ENCODE data around the gene SKAP2. TPM values are rescaled to one million over a fixed set of nuclear protein-coding genes. Genes with fewer than 3 reads are reported as not detected.

SKAP2 gene
- total RNA-seq, 4 donors from 2014 or later = 27.5 to 45.2 (median 31.9) TPM

DNA sequence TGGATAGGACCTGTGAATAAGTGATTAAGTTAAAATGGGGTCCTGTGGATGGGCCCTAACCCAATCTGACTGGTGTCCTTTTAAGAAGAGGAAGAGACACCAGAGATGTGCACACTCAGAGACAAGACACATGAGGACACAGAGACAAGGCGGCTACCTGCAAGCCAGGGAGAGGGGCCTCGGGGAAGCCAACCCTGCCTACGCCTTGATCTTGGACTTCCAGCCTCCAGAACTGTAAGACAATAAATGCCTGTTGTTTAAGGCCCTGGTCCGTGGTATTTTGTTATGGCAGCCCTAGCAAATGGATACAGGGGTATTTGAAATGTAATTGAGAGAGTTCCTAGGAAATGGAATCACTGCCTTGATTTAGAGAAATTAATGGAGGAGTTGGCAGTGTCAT is 225.3 kb downstream of the SKAP2 start:
- TF ChIP-seq, protein P1, sequence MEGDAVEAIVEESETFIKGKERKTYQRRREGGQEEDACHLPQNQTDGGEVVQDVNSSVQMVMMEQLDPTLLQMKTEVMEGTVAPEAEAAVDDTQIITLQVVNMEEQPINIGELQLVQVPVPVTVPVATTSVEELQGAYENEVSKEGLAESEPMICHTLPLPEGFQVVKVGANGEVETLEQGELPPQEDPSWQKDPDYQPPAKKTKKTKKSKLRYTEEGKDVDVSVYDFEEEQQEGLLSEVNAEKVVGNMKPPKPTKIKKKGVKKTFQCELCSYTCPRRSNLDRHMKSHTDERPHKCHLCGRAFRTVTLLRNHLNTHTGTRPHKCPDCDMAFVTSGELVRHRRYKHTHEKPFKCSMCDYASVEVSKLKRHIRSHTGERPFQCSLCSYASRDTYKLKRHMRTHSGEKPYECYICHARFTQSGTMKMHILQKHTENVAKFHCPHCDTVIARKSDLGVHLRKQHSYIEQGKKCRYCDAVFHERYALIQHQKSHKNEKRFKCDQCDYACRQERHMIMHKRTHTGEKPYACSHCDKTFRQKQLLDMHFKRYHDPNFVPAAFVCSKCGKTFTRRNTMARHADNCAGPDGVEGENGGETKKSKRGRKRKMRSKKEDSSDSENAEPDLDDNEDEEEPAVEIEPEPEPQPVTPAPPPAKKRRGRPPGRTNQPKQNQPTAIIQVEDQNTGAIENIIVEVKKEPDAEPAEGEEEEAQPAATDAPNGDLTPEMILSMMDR (IDR thresholded peaks at IDR 0.05; ENCODE audit: low read depth) = no peak

DNA sequence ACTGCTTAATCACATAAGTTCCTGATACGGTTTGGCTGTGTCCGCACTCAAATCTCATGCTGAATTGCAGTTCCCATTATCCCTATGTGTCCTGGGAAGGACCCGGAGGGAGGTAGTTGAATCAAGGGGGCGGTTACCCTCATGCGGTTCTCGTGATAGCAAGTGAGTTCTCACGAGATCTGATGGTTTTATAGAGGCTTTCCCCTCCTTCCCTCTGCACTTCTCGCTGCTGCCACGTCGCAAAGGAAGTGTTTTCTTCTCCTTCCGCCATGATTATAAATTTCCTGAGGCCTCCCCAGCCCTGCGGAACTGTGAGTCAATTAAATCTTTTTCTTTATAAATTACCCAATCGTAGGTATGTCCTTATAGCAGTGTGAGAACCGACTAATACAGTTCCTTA is 226.2 kb downstream of the SKAP2 start:
- TF ChIP-seq, protein P1 (IDR thresholded peaks at IDR 0.05; ENCODE audit: low read depth) = no peak

DNA sequence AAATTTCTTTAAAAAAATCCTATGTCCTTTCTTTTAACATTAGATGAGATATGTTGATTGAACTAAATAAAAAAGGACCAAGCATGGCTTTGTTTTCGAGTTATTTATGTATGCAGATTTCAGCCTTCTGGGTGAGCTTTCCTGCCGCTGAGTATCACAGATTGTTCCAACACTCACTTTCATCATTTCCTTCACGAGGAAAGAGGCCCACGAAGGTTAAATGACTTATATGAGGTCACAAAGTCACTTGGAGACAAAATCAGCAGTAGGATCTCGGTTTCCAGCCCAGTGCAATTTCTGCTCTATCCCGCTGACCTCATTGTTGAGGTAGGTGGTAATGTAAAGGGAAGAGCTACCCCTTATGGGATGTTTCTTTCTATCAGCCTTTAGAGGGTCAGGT is 226.8 kb downstream of the SKAP2 start:
- TF ChIP-seq, protein P1 (IDR thresholded peaks at IDR 0.05; ENCODE audit: low read depth) = no peak

DNA sequence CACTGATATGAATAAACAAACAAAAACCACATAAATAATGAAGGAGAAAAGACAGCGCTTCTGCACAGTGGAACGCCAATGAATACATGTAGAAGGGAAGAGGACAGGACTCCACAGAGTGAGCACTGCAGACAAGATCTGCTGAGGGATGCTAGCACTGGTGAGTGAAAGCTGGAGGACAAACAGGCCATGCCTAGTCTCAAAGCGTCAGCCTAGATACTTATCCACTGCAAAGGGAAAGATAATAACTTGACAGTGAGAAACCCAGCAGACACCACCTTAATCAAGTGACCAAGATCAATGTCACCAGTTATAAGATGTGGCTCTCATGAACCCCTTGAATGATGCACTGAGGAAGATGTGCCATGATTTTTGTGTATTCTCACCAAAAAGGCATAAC is 227.6 kb downstream of the SKAP2 start:
- TF ChIP-seq, protein P1 (IDR thresholded peaks at IDR 0.05; ENCODE audit: low read depth) = no peak

DNA sequence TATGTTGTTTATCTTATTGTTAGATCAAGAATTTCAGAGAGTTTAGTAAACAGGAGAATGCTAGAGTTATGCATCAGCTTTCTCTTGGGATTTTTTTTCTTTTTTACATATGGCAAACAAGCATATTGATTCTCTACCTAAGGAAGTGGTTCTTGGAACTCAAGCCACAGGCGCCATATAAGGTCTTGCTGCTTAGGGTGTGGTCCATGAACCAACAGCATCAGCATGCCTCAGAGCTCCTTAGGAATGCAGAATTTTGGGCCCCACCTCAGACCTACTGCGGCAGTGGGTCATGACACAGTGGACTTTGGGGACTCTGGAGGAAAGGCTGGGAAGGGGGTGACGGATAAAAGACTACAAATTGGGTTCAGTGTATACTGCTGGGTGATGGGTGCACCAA is 230.8 kb downstream of the SKAP2 start:
- TF ChIP-seq, protein P1 (IDR thresholded peaks at IDR 0.05; ENCODE audit: low read depth) = no peak

DNA sequence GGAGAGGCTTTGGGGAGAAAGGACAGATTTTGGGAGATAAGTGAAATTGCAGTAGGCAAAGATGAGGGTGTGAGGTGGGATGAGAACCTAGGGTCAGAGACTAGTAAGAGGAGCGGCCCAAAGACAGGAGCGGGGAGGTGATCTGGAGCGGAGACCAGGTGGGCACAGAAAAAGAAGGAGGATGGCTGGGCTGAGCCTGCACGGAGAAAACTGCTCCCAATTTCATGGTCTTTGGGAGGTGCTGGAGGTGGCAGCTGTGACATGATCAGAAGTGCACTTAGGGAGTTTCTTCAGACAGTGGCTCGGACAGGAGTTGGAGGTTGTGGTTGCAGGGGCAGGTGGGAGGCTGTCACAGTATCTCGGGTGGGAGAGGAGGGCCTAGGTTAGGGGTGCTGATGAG is 232.8 kb downstream of the SKAP2 start:
- TF ChIP-seq, protein P1 (IDR thresholded peaks at IDR 0.05; ENCODE audit: low read depth) = no peak

DNA sequence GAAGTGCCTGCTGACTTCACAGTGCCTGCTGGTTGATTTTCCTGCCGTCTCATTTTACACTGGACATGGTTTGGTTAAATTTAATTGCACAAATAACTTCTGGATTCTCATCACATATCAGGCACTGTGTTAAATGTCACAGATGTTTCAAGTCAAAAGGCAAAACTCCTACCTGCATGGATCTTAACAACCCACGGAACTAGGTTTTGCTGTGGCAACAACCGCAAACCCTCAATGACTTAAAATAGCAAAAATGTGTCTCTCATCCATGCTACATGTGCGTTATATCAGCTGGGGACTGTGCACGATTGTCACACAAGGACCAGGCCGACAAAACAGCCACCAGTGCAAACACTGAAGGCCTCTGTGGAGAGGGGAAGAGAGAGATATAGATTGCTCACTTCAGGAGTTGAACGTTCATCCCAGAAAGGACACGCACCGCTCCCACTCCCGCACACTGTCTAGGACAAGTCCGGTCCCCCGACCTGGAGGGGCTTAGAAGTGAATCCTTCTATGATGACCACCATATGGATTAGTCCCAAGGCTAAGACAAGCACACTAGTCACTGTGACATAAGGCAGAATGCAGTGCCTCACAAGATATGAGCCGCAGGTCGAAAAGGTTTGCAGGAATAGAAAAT is 233.3 kb downstream of the SKAP2 start:
- TF ChIP-seq, protein P1 (IDR thresholded peaks at IDR 0.05; ENCODE audit: low read depth) = no peak

Data from subcutaneous adipose tissue (tissue), 4 donors.